Hepatocyte (in vitro differentiated cells): Measurements from ENCODE around the gene PARN. TPM values are rescaled to one million over a fixed set of nuclear protein-coding genes. Genes with fewer than 3 reads are reported as not detected.
"Not testable (repeated sequence)": the region's sequence is repeated elsewhere in the genome, so short reads cannot be mapped to it uniquely, and the experiment has no call there.

Experiments used
- DNase-seq: peaks from one replicate; pipeline ENCODE4 v3.0.0-alpha.2; 2016; ENCODE audit warnings: low spot score
- H2AFZ ChIP-seq: fragments of 200-600 bp; sonication (generic); 2 replicates; pipeline ENCODE4 v1.6.0; 2016; ENCODE audit warnings: antibody characterized with exemption, mild to moderate bottlenecking
- H3K27ac ChIP-seq: fragments of 200-600 bp; sonication (generic); 2 replicates; pipeline ENCODE4 v1.5.1; 2016; ENCODE audit warnings: mild to moderate bottlenecking
- H3K27me3 ChIP-seq: fragments of 200-600 bp; sonication (generic); 2 replicates; pipeline ENCODE4 v1.6.1; 2016
- H3K36me3 ChIP-seq: fragments of 200-600 bp; sonication (generic); replicated peaks from 2 replicates; pipeline ENCODE4 v1.5.1; 2016; ENCODE audit warnings: low read depth; ENCODE audit not compliant: insufficient read depth
- H3K4me1 ChIP-seq: fragments of 200-600 bp; sonication (generic); 2 replicates; pipeline ENCODE4 v1.5.1; 2016; ENCODE audit warnings: mild to moderate bottlenecking, moderate library complexity; ENCODE audit not compliant: insufficient read depth
- H3K4me2 ChIP-seq: fragments of 200-600 bp; sonication (generic); 2 replicates; pipeline ENCODE4 v1.6.0; 2016
- H3K4me3 ChIP-seq: fragments of 200-600 bp; sonication (generic); 2 replicates; pipeline ENCODE4 v1.5.1; 2016; ENCODE audit warnings: mild to moderate bottlenecking
- H3K79me2 ChIP-seq: fragments of 200-600 bp; sonication (generic); 2 replicates; pipeline ENCODE4 v1.6.0; 2017; ENCODE audit warnings: mild to moderate bottlenecking
- H3K9me2 ChIP-seq: fragments of 200-600 bp; sonication (generic); replicated peaks from 2 replicates; pipeline ENCODE4 v1.6.0; 2017; ENCODE audit warnings: mild to moderate bottlenecking; ENCODE audit not compliant: insufficient read depth
- H3K9me3 ChIP-seq: fragments of 200-600 bp; sonication (generic); 2 replicates; pipeline ENCODE4 v1.5.1; 2016; ENCODE audit warnings: low read depth, mild to moderate bottlenecking
- H4K20me1 ChIP-seq: fragments of 200-600 bp; sonication (generic); 2 replicates; pipeline ENCODE4 v1.6.0; 2016; ENCODE audit warnings: mild to moderate bottlenecking; ENCODE audit not compliant: insufficient read depth, poor library complexity, severe bottlenecking
- EZH2 ChIP-seq: fragments of 200-600 bp; sonication (generic); IDR thresholded peaks from 2 replicates; pipeline ENCODE4 v1.6.1; 2016; ENCODE audit warnings: antibody characterized with exemption, mild to moderate bottlenecking, borderline replicate concordance
- EZH2phosphoT487 ChIP-seq: fragments of 200-600 bp; sonication (generic); IDR thresholded peaks from one replicate; pipeline ENCODE4 v1.6.1; 2018; ENCODE audit warnings: antibody characterized with exemption, mild to moderate bottlenecking, low read depth, moderate library complexity; ENCODE audit not compliant: unreplicated experiment, severe bottlenecking
- WGBS: methylation state at CpG from one replicate; pipeline ENCODE4 v1.1.6; 2016; ENCODE audit warnings: low lambda C conversion rate; ENCODE audit errors: missing lambda C conversion rate; 5-methylcytosine and 5-hydroxymethylcytosine counted together
- polyA plus RNA-seq: library from polyadenylated mRNA; unstranded; fragments of >200 nt; fragmentation: Nextera tagmentation; extraction: Ambion mirVana; gene quantifications from 2 replicates; pipeline ENCODE4 v1.2.1, GENCODE V29; 2016
- total RNA-seq: library from RNA; depleted of rRNA; stranded (reverse); fragments of >200 nt; gene quantifications from 2 replicates; pipeline ENCODE4 v1.2.3, GENCODE V29; 2014
- TF ChIP-seq, protein P1 (sequence below): fragments of 200-600 bp; sonication (generic); IDR thresholded peaks from 2 replicates; pipeline ENCODE4 v1.5.1; 2016; ENCODE audit warnings: antibody characterized with exemption, mild to moderate bottlenecking; ENCODE audit not compliant: poor library complexity

Gene PARN
- total and polyA plus RNA-seq, 2 experiments from 2014 or later: 23.7 to 35.6 TPM

DNA sequence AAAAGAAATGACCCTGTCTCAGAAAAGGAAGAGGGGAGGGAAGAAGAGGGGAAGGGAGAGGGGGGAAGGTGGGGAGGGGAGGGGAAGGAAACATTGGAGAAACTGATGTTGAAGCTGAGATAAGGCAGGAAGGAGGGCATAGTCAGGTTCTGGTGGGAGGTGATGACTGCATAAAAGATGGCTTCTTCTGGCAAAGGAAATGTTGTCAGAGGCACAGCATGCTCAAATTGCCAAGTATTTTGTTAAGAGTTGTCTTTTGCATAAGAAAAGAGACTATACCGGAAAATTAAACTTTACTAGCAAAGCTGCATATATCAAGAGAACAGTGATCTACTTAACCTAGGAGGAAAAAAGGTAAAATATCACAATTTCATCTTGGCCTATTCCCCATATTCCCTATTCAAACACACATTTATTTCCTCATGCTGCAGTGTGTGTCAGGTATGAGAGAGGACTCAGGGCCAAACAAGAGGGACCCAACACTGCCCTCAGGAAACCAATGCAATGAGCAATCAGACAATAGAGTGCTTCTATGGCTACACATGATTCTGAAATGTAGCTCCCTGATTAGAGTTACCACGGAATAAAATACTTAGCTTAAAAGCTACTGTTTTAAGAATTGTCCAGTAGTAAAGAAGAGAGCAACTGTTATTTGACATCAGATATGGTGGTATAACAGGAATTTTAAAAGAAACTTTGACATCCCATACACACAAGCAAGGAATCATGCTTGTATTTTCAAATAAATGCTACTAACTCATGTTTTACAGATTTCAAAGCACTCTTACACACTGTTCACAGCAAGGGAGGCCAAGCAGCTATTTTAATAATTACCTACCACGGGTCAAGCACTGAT is 80.9 kb downstream of the PARN start:
- Histone ChIP-seq H3K9me3 (no peaks in the 10 kb centered on the region), H3K79me2 (no peaks in the 10 kb centered on the region), H3K9me2 (no peaks in the 10 kb centered on the region), H3K4me2 (peak overlapping the region; percentile 58), H3K27ac (peak overlapping the region; percentile 61), H3K4me1 (peaks cover 10% of the 10 kb centered on the region), H3K36me3 (no peaks in the 10 kb centered on the region), H2AFZ (no peak overlapping the region), H4K20me1 (no peaks in the 10 kb centered on the region), H3K4me3 (no peak overlapping the region), H3K27me3 (no peaks in the 10 kb centered on the region)
- 73% methylated on average over 3 of the region's 3 CpGs for WGBS
- DNase-seq: no peak
- TF ChIP-seq EZH2phosphoT487: no peak
- TF ChIP-seq, protein P1, sequence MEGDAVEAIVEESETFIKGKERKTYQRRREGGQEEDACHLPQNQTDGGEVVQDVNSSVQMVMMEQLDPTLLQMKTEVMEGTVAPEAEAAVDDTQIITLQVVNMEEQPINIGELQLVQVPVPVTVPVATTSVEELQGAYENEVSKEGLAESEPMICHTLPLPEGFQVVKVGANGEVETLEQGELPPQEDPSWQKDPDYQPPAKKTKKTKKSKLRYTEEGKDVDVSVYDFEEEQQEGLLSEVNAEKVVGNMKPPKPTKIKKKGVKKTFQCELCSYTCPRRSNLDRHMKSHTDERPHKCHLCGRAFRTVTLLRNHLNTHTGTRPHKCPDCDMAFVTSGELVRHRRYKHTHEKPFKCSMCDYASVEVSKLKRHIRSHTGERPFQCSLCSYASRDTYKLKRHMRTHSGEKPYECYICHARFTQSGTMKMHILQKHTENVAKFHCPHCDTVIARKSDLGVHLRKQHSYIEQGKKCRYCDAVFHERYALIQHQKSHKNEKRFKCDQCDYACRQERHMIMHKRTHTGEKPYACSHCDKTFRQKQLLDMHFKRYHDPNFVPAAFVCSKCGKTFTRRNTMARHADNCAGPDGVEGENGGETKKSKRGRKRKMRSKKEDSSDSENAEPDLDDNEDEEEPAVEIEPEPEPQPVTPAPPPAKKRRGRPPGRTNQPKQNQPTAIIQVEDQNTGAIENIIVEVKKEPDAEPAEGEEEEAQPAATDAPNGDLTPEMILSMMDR: no peak
- no peak for TF ChIP-seq EZH2

DNA sequence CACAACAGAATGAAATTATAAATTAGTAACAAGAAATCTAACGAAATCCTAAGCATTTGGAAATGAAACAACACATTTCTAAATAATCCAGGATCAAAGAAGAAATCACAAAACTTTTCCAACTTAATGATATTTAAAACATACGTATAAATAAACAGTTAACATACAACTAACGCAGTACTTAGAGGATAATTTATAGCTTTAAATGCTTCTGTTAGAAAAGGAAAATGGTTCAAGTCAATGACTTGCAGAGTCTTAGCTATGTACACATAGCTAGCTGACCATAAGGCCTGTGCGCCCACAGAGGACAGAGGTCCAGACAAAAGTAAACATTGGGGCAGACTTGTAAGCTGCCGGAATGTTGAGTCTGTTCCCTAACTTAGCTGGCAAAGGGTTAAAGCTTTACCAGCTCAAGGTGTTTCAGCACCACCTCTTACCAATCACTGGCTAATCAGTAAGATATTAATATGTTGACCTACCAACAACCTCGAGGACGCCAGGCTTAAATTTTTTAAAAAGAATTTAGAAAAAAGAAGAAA is 84.6 kb downstream of the PARN start:
- Histone ChIP-seq H3K9me3 (peaks cover 14% of the 10 kb centered on the region), H3K9me2 (no peaks in the 10 kb centered on the region), H2AFZ (no peak overlapping the region), H3K27me3 (no peaks in the 10 kb centered on the region), H3K4me3 (no peak overlapping the region), H3K4me2 (peak overlapping the region; percentile 38), H3K4me1 (peaks cover 10% of the 10 kb centered on the region), H3K79me2 (peaks cover 11% of the 10 kb centered on the region), H3K27ac (peak overlapping the region; percentile 47), H4K20me1 (no peaks in the 10 kb centered on the region), H3K36me3 (peaks cover 6% of the 10 kb centered on the region)
- 51% methylated on average over 7 of the region's 7 CpGs for WGBS
- DNase-seq: peak; percentile 33
- TF ChIP-seq, protein P1: no peak
- no peak for TF ChIP-seq EZH2phosphoT487
- no peak for TF ChIP-seq EZH2

DNA sequence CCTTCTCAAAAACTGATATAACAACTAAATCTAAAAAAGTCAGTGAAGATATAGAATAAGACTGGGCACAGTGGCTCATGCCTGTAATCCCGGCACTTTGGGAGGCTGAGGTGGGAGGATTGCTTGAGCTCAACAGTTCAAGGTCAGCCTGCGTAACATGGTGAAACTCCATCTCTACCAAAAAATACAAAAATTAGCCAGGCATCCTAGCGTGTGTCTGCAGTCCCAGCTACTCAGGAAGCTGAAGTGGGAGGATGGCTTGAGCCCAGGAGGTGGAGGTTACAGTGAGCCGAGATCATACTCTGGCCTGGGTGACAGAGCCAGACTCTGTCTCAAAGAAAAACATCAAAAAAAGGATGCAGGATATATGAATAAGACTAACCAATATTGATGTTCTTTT is 85.2 kb downstream of the PARN start:
- H2AFZ ChIP-seq, H3K27me3 ChIP-seq, H3K36me3 ChIP-seq, DNase-seq, H3K9me2 ChIP-seq, H3K4me3 ChIP-seq, H4K20me1 ChIP-seq, H3K4me1 ChIP-seq: not testable (repeated sequence)
- H3K4me2 ChIP-seq: peak overlapping the region; percentile 38
- peaks cover 14% of the 10 kb centered on the region for H3K9me3 ChIP-seq
- peaks cover 11% of the 10 kb centered on the region for H3K79me2 ChIP-seq
- WGBS: 88% methylated on average over 4 of the region's 4 CpGs
- H3K27ac ChIP-seq: peak overlapping the region; percentile 47

DNA sequence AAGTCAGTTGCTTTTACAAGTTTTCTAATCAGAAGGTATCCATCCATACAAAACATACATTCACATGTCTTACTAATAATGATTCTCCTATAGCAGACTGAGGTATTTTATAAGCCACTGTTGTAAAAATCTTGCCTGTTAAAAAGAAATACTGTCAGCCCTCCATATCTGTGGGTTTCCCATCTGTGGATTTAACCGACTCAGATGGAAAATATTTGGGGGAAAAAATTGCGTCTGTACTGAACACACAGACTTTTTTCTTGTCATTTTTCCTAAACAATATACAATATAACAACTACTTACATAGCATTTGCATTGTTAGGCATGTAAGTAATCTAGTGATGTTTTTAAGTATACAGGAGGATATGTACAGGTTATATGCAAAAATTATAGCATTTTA is 90.4 kb downstream of the PARN start:
- Histone ChIP-seq H3K27ac (no peak overlapping the region), H3K9me2 (no peaks in the 10 kb centered on the region), H3K27me3 (no peaks in the 10 kb centered on the region), H3K9me3 (peaks cover 14% of the 10 kb centered on the region), H4K20me1 (no peaks in the 10 kb centered on the region), H3K4me1 (no peaks in the 10 kb centered on the region), H2AFZ (no peak overlapping the region), H3K36me3 (peaks cover 6% of the 10 kb centered on the region), H3K79me2 (peaks cover 11% of the 10 kb centered on the region), H3K4me3 (no peak overlapping the region), H3K4me2 (no peak overlapping the region)
- no peak for DNase-seq
- WGBS: 89% methylated on average over 2 of the region's 2 CpGs
- TF ChIP-seq, protein P1: no peak
- TF ChIP-seq EZH2phosphoT487 (no peak), EZH2 (no peak)
